H1 (cell line): ENCODE measurements around the gene WASF3. TPM values are rescaled to one million over a fixed set of nuclear protein-coding genes. Genes with fewer than 3 reads are reported as not detected.

Experiments
- CTCF ChIA-PET: fragments of 300-600 bp; sonication (Branson Sonifier 250); formaldehyde crosslinking; loops from one replicate; lab custom pipeline; 2021; ENCODE audit not compliant: partially characterized antibody; lab: Charles Lee
- POLR2A ChIA-PET: fragments of 300-600 bp; sonication (Branson Sonifier 250); formaldehyde crosslinking; loops from one replicate; lab custom pipeline; 2021; ENCODE audit warnings: inconsistent platforms; ENCODE audit not compliant: partially characterized antibody; lab: Charles Lee
- DNase-seq, 2 experiments: peaks; one replicate each; pipeline versions ENCODE4 v3.0.0 to v3.0.0-alpha.2; 2010 to 2022; ENCODE audit warnings: low spot score in 2 of 2, low read depth in 1 of 2, mixed read lengths in 1 of 2
- FAIRE-seq: peaks from 2 replicates; lab custom pipeline; 2011; peaks lifted over from hg19 to GRCh38; lab: Jason Lieb, UNC
- H2AFZ ChIP-seq: 2 replicates; pipeline ENCODE4 v1.8.1; 2012; ENCODE audit warnings: low read length, inconsistent platforms
- H2AK5ac ChIP-seq: 2 replicates; pipeline ENCODE4 v1.6.1; 2013; ENCODE audit warnings: low read depth, low read length
- H2BK120ac ChIP-seq: replicated peaks from 2 replicates; pipeline ENCODE3; 2013; ENCODE audit warnings: low read depth, low read length, inconsistent platforms
- H2BK12ac ChIP-seq: 2 replicates; pipeline ENCODE4 v1.6.1; 2013; ENCODE audit warnings: low read depth, low read length
- H2BK15ac ChIP-seq: 2 replicates; pipeline ENCODE4 v1.6.1; 2013; ENCODE audit warnings: low read length
- H2BK20ac ChIP-seq: 2 replicates; pipeline ENCODE4 v1.6.1; 2013; ENCODE audit warnings: low read length
- H2BK5ac ChIP-seq: 2 replicates; pipeline ENCODE4 v1.6.1; 2013; ENCODE audit warnings: low read depth, low read length
- H3K14ac ChIP-seq: 2 replicates; pipeline ENCODE4 v1.6.1; 2013; ENCODE audit warnings: inconsistent platforms; ENCODE audit not compliant: insufficient read length
- H3K18ac ChIP-seq: 2 replicates; pipeline ENCODE4 v1.6.1; 2013; ENCODE audit warnings: low read length; ENCODE audit errors: extremely low read depth
- H3K23ac ChIP-seq: 2 replicates; pipeline ENCODE4 v1.6.1; 2013; ENCODE audit warnings: inconsistent platforms; ENCODE audit not compliant: insufficient read length
- H3K23me2 ChIP-seq: 2 replicates; pipeline ENCODE4 v1.6.1; 2013; ENCODE audit warnings: low read depth, low read length
- H3K27ac ChIP-seq: 2 replicates; pipeline ENCODE4 v1.6.1; 2011; ENCODE audit warnings: low read depth, low read length, inconsistent platforms
- H3K27me3 ChIP-seq, 4 experiments: replicated peaks in 1 of 4; 1 replicate in 1 of 4; 2 replicates in 3 of 4; pipeline versions ENCODE4 v1.6.1 to v1.8.1; 2011 to 2013; ENCODE audit warnings: low read length in 3 of 4, mild to moderate bottlenecking in 3 of 4, inconsistent platforms in 2 of 4, mixed read lengths in 2 of 4, moderate library complexity in 1 of 4; ENCODE audit not compliant: control insufficient read depth in 3 of 4, insufficient read depth in 3 of 4; ENCODE audit errors: extremely low read depth in 1 of 4
- H3K36me3 ChIP-seq, 4 experiments: 2 replicates each; pipeline versions ENCODE4 v1.6.1 to v1.8.1; 2011 to 2013; ENCODE audit warnings: mild to moderate bottlenecking in 4 of 4, low read length in 3 of 4, moderate library complexity in 2 of 4, control low read depth in 1 of 4, inconsistent platforms in 1 of 4; ENCODE audit not compliant: insufficient read depth in 4 of 4, control insufficient read depth in 2 of 4
- H3K4ac ChIP-seq: replicated peaks from 2 replicates; pipeline ENCODE3; 2013; ENCODE audit warnings: low read length, low read depth, mixed read lengths, inconsistent platforms; ENCODE audit not compliant: insufficient read length
- H3K4me1 ChIP-seq, 4 experiments: replicated peaks in 1 of 4; 1 replicate in 1 of 4; 2 replicates in 3 of 4; pipeline versions ENCODE4 v1.6.1 to v1.8.1; 2011 to 2013; ENCODE audit warnings: low read length in 3 of 4, inconsistent platforms in 2 of 4, mixed read lengths in 1 of 4; ENCODE audit not compliant: insufficient read depth in 4 of 4, control insufficient read depth in 3 of 4
- H3K4me2 ChIP-seq, 2 experiments: 2 replicates each; pipeline versions ENCODE4 v1.6.1 to v1.8.1; 2011 to 2013; ENCODE audit warnings: low read depth in 2 of 2, low read length in 2 of 2, control low read depth in 1 of 2, inconsistent platforms in 1 of 2, mild to moderate bottlenecking in 1 of 2; ENCODE audit not compliant: insufficient read depth in 1 of 2
- H3K4me3 ChIP-seq, 4 experiments: fragments of 200-600, 300-600 bp in 1 of 4; sonication (generic), shearing (Covaris generic), sonication (Bioruptor Twin) in 1 of 4; 2 replicates each; pipeline versions ENCODE4 v1.5.1 to v1.8.1; 2011 to 2016; ENCODE audit warnings: low read length in 4 of 4, low read depth in 3 of 4, control low read depth in 2 of 4, inconsistent platforms in 2 of 4, mild to moderate bottlenecking in 2 of 4, mixed read lengths in 1 of 4, moderate library complexity in 1 of 4; ENCODE audit not compliant: insufficient read depth in 2 of 4; ENCODE audit errors: extremely low read depth in 1 of 4
- H3K56ac ChIP-seq: replicated peaks from 2 replicates; pipeline ENCODE3; 2013; ENCODE audit warnings: low read depth, mild to moderate bottlenecking, mixed read lengths, low read length, inconsistent platforms; ENCODE audit not compliant: insufficient read length
- H3K79me1 ChIP-seq: 2 replicates; pipeline ENCODE4 v1.6.1; 2013; ENCODE audit warnings: low read depth, low read length, control low read depth
- H3K79me2 ChIP-seq, 2 experiments: 2 replicates each; pipeline versions ENCODE4 v1.6.1 to v1.8.1; 2012 to 2013; ENCODE audit warnings: low read length in 2 of 2, mild to moderate bottlenecking in 2 of 2, inconsistent platforms in 1 of 2; ENCODE audit not compliant: insufficient read depth in 2 of 2, control insufficient read depth in 1 of 2
- H3K9ac ChIP-seq, 4 experiments: replicated peaks in 1 of 4; 1 replicate in 1 of 4; 2 replicates in 3 of 4; pipeline versions ENCODE4 v1.6.1 to v1.8.1; 2011 to 2013; ENCODE audit warnings: low read depth in 3 of 4, low read length in 3 of 4, control low read depth in 2 of 4, mild to moderate bottlenecking in 2 of 4, moderate library complexity in 2 of 4, inconsistent platforms in 1 of 4; ENCODE audit errors: extremely low read depth in 1 of 4
- H3K9me3 ChIP-seq, 2 experiments: 2 replicates each; pipeline versions ENCODE4 v1.6.1 to v1.8.1; 2012 to 2013; ENCODE audit warnings: mild to moderate bottlenecking in 2 of 2, moderate library complexity in 2 of 2, control low read depth in 1 of 2, inconsistent platforms in 1 of 2, low read depth in 1 of 2, low read length in 1 of 2, mixed read lengths in 1 of 2; ENCODE audit not compliant: insufficient read depth in 2 of 2
- H4K20me1 ChIP-seq, 2 experiments: replicated peaks in 1 of 2; 2 replicates each; pipeline versions ENCODE3 to v1.8.1; 2011 to 2013; ENCODE audit warnings: inconsistent platforms in 2 of 2, low read length in 2 of 2, mild to moderate bottlenecking in 1 of 2; ENCODE audit not compliant: insufficient read depth in 2 of 2, control insufficient read depth in 1 of 2
- H4K5ac ChIP-seq: 2 replicates; pipeline ENCODE4 v1.6.1; 2013; ENCODE audit warnings: low read length, low read depth, mixed read lengths, inconsistent platforms; ENCODE audit not compliant: insufficient read length
- H4K8ac ChIP-seq: 2 replicates; pipeline ENCODE4 v1.8.0; 2013; ENCODE audit warnings: mild to moderate bottlenecking, moderate library complexity, low read length, inconsistent platforms; ENCODE audit not compliant: insufficient read depth; ENCODE audit errors: extremely low read depth
- H4K91ac ChIP-seq: replicated peaks from 2 replicates; pipeline ENCODE3; 2013; ENCODE audit warnings: low read length, mixed read lengths, inconsistent platforms; ENCODE audit not compliant: insufficient read length
- CHD2 ChIP-seq: IDR thresholded peaks from 2 replicates; pipeline ENCODE4 v1.6.1; 2012; ENCODE audit warnings: low read length, improper control_type of control experiment
- CTBP2 ChIP-seq: IDR thresholded peaks from 2 replicates; pipeline ENCODE4 v1.7.0; 2011; ENCODE audit warnings: borderline replicate concordance, mild to moderate bottlenecking, moderate library complexity, mixed read lengths, low read length; ENCODE audit not compliant: insufficient read depth, insufficient read length
- CTCF ChIP-seq, 3 experiments: IDR thresholded peaks; 1 replicate in 2 of 3; 2 replicates in 1 of 3; pipeline versions ENCODE4 v1.5.1 to v1.6.1; 2011; ENCODE audit warnings: low read length in 3 of 3, mild to moderate bottlenecking in 3 of 3, inconsistent platforms in 2 of 3, low read depth in 1 of 3, moderate library complexity in 1 of 3; ENCODE audit not compliant: insufficient read depth in 1 of 3; ENCODE audit errors: control extremely low read depth in 1 of 3
- HDAC6 ChIP-seq: IDR thresholded peaks from one replicate; pipeline ENCODE4 v1.7.1; 2012; ENCODE audit warnings: low read depth, mild to moderate bottlenecking, inconsistent platforms, low read length, moderate library complexity
- JUN ChIP-seq: IDR thresholded peaks from 2 replicates; pipeline ENCODE4 v1.6.1; 2011; ENCODE audit warnings: low read depth, mild to moderate bottlenecking, improper control_type of control experiment, low read length
- KDM4A ChIP-seq: IDR thresholded peaks from one replicate; pipeline ENCODE4 v1.7.1; 2012; ENCODE audit warnings: low read depth, mild to moderate bottlenecking, moderate library complexity, low read length, inconsistent platforms; ENCODE audit not compliant: severe bottlenecking
- POLR2A ChIP-seq, 2 experiments: IDR thresholded peaks; 1 replicate in 1 of 2; 2 replicates in 1 of 2; pipeline ENCODE4 v1.6.1; 2011; ENCODE audit warnings: low read depth in 2 of 2, low read length in 2 of 2, mild to moderate bottlenecking in 2 of 2; ENCODE audit errors: control extremely low read depth in 1 of 2
- SP2 ChIP-seq: IDR thresholded peaks from 2 replicates; pipeline ENCODE4 v1.6.1; 2012; ENCODE audit warnings: mild to moderate bottlenecking, low read length, inconsistent platforms
- SP4 ChIP-seq: IDR thresholded peaks from 2 replicates; pipeline ENCODE4 v1.6.1; 2012; ENCODE audit warnings: low read length, inconsistent platforms
- TBP ChIP-seq: IDR thresholded peaks from 2 replicates; pipeline ENCODE4 v1.6.1; 2011; ENCODE audit warnings: low read depth, low read length, improper control_type of control experiment
- WGBS, 2 experiments: shearing (Covaris generic) in 1 of 2; methylation state at CpG; one replicate each; pipeline versions ENCODE4 v1.1.6 to v1.1.7; 2013 to 2015; ENCODE audit warnings: low lambda C conversion rate in 2 of 2, mixed read lengths in 2 of 2, inconsistent platforms in 1 of 2, low coverage in 1 of 2, missing lambda C conversion rate in 1 of 2; ENCODE audit not compliant: insufficient replicate concordance in 2 of 2, insufficient coverage in 1 of 2, insufficient read length in 1 of 2; ENCODE audit errors: extremely low coverage in 1 of 2, missing lambda C conversion rate in 1 of 2; 5-methylcytosine and 5-hydroxymethylcytosine counted together
- polyA plus RNA-seq, 7 experiments: library from polyadenylated mRNA; depleted of rRNA in 3 of 7; stranded (reverse) in 5 of 7; unstranded in 2 of 7; fragments of >200 nt in 5 of 7; fragments of 200-250 nt in 2 of 7; gene quantifications; 1 replicate in 5 of 7; 2 replicates in 1 of 7; 4 replicates in 1 of 7; pipeline versions ENCODE4 v1.2.1 to v1.2.3, GENCODE V29; 2011 to 2013; ENCODE audit warnings: missing spikeins in 2 of 7, mixed read lengths in 2 of 7
- total RNA-seq: library from RNA; stranded (reverse); fragmentation: NEBNext Ultra II Directional; extraction: Animal tissue kit (Norgen Biotek cat#: 25700); gene quantifications from 2 replicates; pipeline ENCODE4 v1.2.1, GENCODE V29; 2021

The WASF3 gene
- total and polyA plus RNA-seq, 2 of the 8 experiments (the other 6 are each of a cell fraction or from before 2014, with no cell fraction given) = 18.7 to 39.8 TPM

DNA sequence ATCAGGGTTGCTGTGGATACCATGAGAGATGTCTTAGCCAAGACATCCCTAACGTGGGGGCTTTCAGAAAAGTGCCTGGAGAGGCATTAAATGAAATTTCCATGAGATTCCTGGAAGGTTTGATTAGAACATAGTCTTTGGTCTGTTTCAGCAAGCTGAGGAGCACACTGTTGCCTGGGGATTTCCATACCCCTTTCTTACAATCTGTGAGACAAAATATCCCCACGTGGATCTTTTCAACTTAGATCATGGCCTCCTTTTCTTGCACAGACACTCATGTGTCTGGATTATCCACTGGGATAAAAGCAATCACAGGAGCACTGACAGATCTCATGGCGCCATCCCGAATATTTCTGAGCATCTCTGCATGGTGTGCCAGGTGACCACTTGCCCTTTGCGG lies 161.4 kb downstream of the WASF3 start:
- Histone ChIP-seq H2BK20ac (no peak overlapping the region), H3K27ac (no peak overlapping the region), H4K91ac (no peak overlapping the region), H3K4me3 (no peak overlapping the region), H3K27me3 (no peaks in the 10 kb centered on the region), H3K56ac (no peak overlapping the region), H3K36me3 (no peaks in the 10 kb centered on the region; a peak in 1 of 8 replicates), H2BK120ac (no peak overlapping the region), H3K79me1 (no peaks in the 10 kb centered on the region), H2AFZ (no peak overlapping the region), H3K9me3 (peaks cover 0 to 6% of the 10 kb centered on the region in 2 experiments; a peak in 1 of 4 replicates), H3K23me2 (0 out of 2 replicates have a peak, but pooled peaks cover 2% of the 10 kb centered on the region), H3K14ac (no peak overlapping the region), H3K4ac (no peak overlapping the region), H2BK15ac (no peak overlapping the region), H3K79me2 (no peaks in the 10 kb centered on the region), H4K20me1 (no peaks in the 10 kb centered on the region), H3K4me1 (no peaks in the 10 kb centered on the region), H3K18ac (no peak overlapping the region), H3K4me2 (no peak overlapping the region), H3K23ac (no peak overlapping the region), H2BK12ac (no peak overlapping the region), H2AK5ac (no peak overlapping the region), H4K5ac (no peak overlapping the region), H3K9ac (no peak overlapping the region), H2BK5ac (no peak overlapping the region), H4K8ac (no peak overlapping the region; the same call in 1 of the 2 replicates)
- ChIA-PET POLR2A (no interaction called here), CTCF (interaction anchor here (0.6 to 5.8 kb wide), 12 partner anchors 9 to 294 kb away, joined by 3 to 38 read pairs (median 4); no protein-coding TSS in a partner anchor)
- no peak for FAIRE-seq
- DNase-seq = no peak
- 78% methylated on average over 5 of the region's 5 CpGs; no CpG with 5 or more reads in 1 of the 2 experiments for WGBS, 2 experiments
- TF ChIP-seq KDM4A (no peak), SP4 (no peak), CTCF (IDR thresholded peaks at IDR 0.05; ENCODE audit: control extremely low read depth in 1 of 3, insufficient read depth in 1 of 3, low read depth in 1 of 3, low read length in 3 of 3) (no peak), HDAC6 (no peak), CTBP2 (no peak), TBP (no peak), JUN (no peak), POLR2A (IDR thresholded peaks at IDR 0.05; ENCODE audit: control extremely low read depth in 1 of 2, low read depth in 2 of 2, low read length in 2 of 2) (no peak), CHD2 (no peak), SP2 (no peak)
